Ovary (tissue), 10 donors: Measurements from ENCODE around the gene KIAA1755. TPM values are rescaled to one million over a fixed set of nuclear protein-coding genes. Genes with fewer than 3 reads are reported as not detected.

ENCODE experiments used
- DNase-seq, 5 donors: peaks; one replicate each; pipeline ENCODE4 v3.0.0-alpha.2; 2019 to 2020
- H3K27ac ChIP-seq, 2 donors: fragments of 200-600 bp; one replicate each; pipeline versions ENCODE4 v1.5.1 to v1.8.0; 2019 to 2022
- H3K27me3 ChIP-seq: fragments of 200-600 bp; one replicate; pipeline ENCODE4 v1.8.0; 2022
- H3K36me3 ChIP-seq: fragments of 200-600 bp; sonication (generic); one replicate; pipeline ENCODE4 v1.5.1; 2019
- H3K4me1 ChIP-seq: one replicate; pipeline ENCODE4 v1.8.1; 2013; ENCODE audit warnings: mild to moderate bottlenecking, moderate library complexity; ENCODE audit not compliant: insufficient read depth
- H3K4me3 ChIP-seq: fragments of 200-600 bp; sonication (generic); one replicate; pipeline ENCODE4 v1.5.1; 2017
- H3K9me3 ChIP-seq, 2 donors: fragments of 200-600 bp in 1 of 2; sonication (generic) in 1 of 2; one replicate each; pipeline versions ENCODE4 v1.5.1 to v1.8.1; 2013 to 2019; ENCODE audit warnings: mild to moderate bottlenecking in 1 of 2, moderate library complexity in 1 of 2
- CTCF ChIP-seq, 3 donors: fragments of 450-650 bp in 2 of 3; fragments of 200-600 bp in 1 of 3; IDR thresholded peaks; one replicate each; pipeline versions ENCODE4 v1.5.1 to v1.8.0; 2016 to 2022; ENCODE audit warnings: antibody characterized with exemption in 3 of 3, mild to moderate bottlenecking in 1 of 3
- EP300 ChIP-seq: sonication (generic); formaldehyde crosslinking; IDR thresholded peaks from one replicate; pipeline ENCODE4 v1.6.1; 2017; ENCODE audit warnings: antibody characterized with exemption
- POLR2A ChIP-seq: fragments of 450-650 bp; IDR thresholded peaks from one replicate; pipeline ENCODE4 v1.6.1; 2017; ENCODE audit warnings: antibody characterized with exemption, mild to moderate bottlenecking, moderate library complexity
- WGBS, 3 donors: extraction: QIAGEN DNeasy Blood & Tissue Kit in 1 of 3; methylation state at CpG; one replicate each; pipeline versions ENCODE4 v1.1.5 to v1.1.7; 2013 to 2017; 5-methylcytosine and 5-hydroxymethylcytosine counted together
- intact Hi-C, 4 donors: fragments of 100-400 bp; cut with DNase I; formaldehyde crosslinking; loops; one replicate each; pipeline versions ENCODE4 v1.11.0 to v1.15.1; 2022 to 2023
- long read RNA-seq, 3 donors: library from polyadenylated mRNA in 2 of 3; unstranded in 2 of 3; transcript quantifications; one replicate each; pipeline ENCODE4 v2.0.0 and lab custom pipeline, GENCODE V29; 2021 to 2026
- polyA plus RNA-seq, 2 donors: library from polyadenylated mRNA; stranded (reverse); fragments of 200-250 nt in 1 of 2; fragments of 350-450 nt in 1 of 2; fragmentation: Illumina TruSeq in 1 of 2; extraction: RNeasy Lipid Tissue Mini Kit (QIAGEN cat#74804) in 1 of 2; gene quantifications; one replicate each; pipeline ENCODE4 v1.2.3, GENCODE V29; 2013 to 2014
- total RNA-seq, 7 donors: library from RNA; depleted of rRNA in 2 of 7; stranded (reverse); fragments of >200 nt in 2 of 7; fragmentation: NEBNext Ultra II Directional in 3 of 7; extraction: Animal tissue kit (Norgen Biotek cat#: 25700) in 3 of 7; gene quantifications; one replicate each; pipeline versions ENCODE4 v1.1.0 to v1.2.4, GENCODE V29; 2016 to 2023
- donor health status: DM: no; HTN: no; CAD: no; lungs with moderate emphysema.
- donor health status: DM: no; HTN: no; CAD: no.
- donor health status: Bipolar disorder and iron deficiency.
- donor health status: DM: yes; HTN: yes; CAD: no.
- donor health status: DM: no; HTN: no; CAD: no.
- donor health status: DM: yes; HTN: yes; CAD: no.

The KIAA1755 gene
- total RNA-seq (10 to 100 TPM in 5 of 7 donors, 1 to 10 TPM in 2; 4.4 to 29.7 (median 16.9) TPM), polyA plus RNA-seq (10 to 100 TPM in 1 of 2 donors, 1 to 10 TPM in 1; 9.6 to 11.8 TPM)
- long read RNA-seq, donor 1, partial matches to known transcripts: 9 of 25 reads
- long read RNA-seq, donor 1, other reads (novel, unspliced or antisense): 15 of 25 reads
- long read RNA-seq, donor 2: 0 reads
- long read RNA-seq, donor 3, full-length matches to known transcripts: 6 of 30 reads
- long read RNA-seq, donor 3, partial matches to known transcripts: 3 of 30 reads
- long read RNA-seq, donor 3, other reads (novel, unspliced or antisense): 21 of 30 reads

GRCh38 chr20:38260378-38261053 lies at the start of gene KIAA1755:
Gene KIAA1755 (minus strand): TSS chr20:38260735. CDS start chr20:38260500, 235 bp downstream.
- H3K4me3 ChIP-seq: peak within 1 kb of the TSS; percentile 46
- H3K27ac ChIP-seq: peak within 1 kb of the TSS; percentile 93
- intact Hi-C loops: no loop called here
- H3K27me3 ChIP-seq: no peaks in the 10 kb centered on the region
- no peaks in the 10 kb centered on the region for H3K36me3 ChIP-seq
- WGBS, 3 donors: 1 to 3% (median 3%) methylated on average over 51 to 64 of the region's 65 CpGs
- no peaks in the 10 kb centered on the region for H3K9me3 ChIP-seq
- peak; percentile 47 to 67 (median 62) for DNase-seq
- H3K4me1 ChIP-seq: peaks cover 6% of the 10 kb centered on the region
- TF ChIP-seq EP300 (no peak), POLR2A (peak; percentile 13)

DNA sequence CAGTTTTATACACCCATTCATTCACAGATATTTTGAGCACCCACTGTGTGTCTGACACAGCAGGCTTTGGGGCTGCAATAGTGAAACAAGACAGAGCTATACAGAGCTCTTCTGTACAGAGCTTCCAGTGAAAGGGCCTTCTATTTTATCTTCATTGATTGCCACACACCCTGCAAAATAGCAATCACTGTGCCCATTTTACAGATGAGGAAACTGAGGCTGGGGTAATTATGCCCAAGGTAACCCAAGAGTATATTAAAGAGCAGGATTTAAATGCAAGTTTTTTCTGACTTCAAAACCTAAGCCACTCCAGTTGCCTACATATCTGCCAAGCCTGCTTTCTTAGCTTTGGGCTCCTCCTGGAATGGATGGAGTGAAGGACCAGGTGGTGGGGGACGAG lies 47.9 kb upstream of the KIAA1755 start:
- no peaks in the 10 kb centered on the region for H3K36me3 ChIP-seq
- H3K27me3 ChIP-seq: no peaks in the 10 kb centered on the region
- H3K4me3 ChIP-seq: no peak overlapping the region
- no peak for DNase-seq
- intact Hi-C loops: loop anchor here in 1 of 4 donors (10.0 kb wide), 1 partner anchor 64 kb away; no protein-coding TSS in a partner anchor
- 0 to 84% (median 48%) methylated on average over 1 of the region's 1 CpG for WGBS, 3 donors
- H3K27ac ChIP-seq: no peak overlapping the region
- H3K9me3 ChIP-seq: no peaks in the 10 kb centered on the region
- no peak for TF ChIP-seq CTCF (IDR thresholded peaks at IDR 0.05)
- TF ChIP-seq POLR2A: no peak
- no peak for TF ChIP-seq EP300
- H3K4me1 ChIP-seq: no peaks in the 10 kb centered on the region

GRCh38 chr20:38308047-38308438 lies 47.5 kb upstream of the KIAA1755 start:
- Histone ChIP-seq H3K9me3 (no peaks in the 10 kb centered on the region), H3K27ac (no peak overlapping the region), H3K4me1 (no peaks in the 10 kb centered on the region), H3K27me3 (no peaks in the 10 kb centered on the region), H3K36me3 (no peaks in the 10 kb centered on the region), H3K4me3 (no peak overlapping the region)
- TF ChIP-seq EP300 (no peak), POLR2A (no peak), CTCF (IDR thresholded peaks at IDR 0.05) (no peak)
- no peak for DNase-seq
- intact Hi-C loops: loop anchor here in 1 of 4 donors (10.0 kb wide), 1 partner anchor 63 kb away; no protein-coding TSS in a partner anchor
- 44 to 60% (median 58%) methylated on average over 4 of the region's 4 CpGs for WGBS, 3 donors

GRCh38 chr20:38307371-38308046 lies 47.0 kb upstream of the KIAA1755 start:
- H3K27me3 ChIP-seq: no peaks in the 10 kb centered on the region
- no peak overlapping the region for H3K4me3 ChIP-seq
- H3K4me1 ChIP-seq: no peaks in the 10 kb centered on the region
- H3K36me3 ChIP-seq: no peaks in the 10 kb centered on the region
- H3K9me3 ChIP-seq: no peaks in the 10 kb centered on the region
- intact Hi-C loops: loop anchor here in 1 of 4 donors (10.0 kb wide), 1 partner anchor 63 kb away; no protein-coding TSS in a partner anchor
- TF ChIP-seq EP300 (no peak), POLR2A (no peak), CTCF (IDR thresholded peaks at IDR 0.05) (no peak)
- H3K27ac ChIP-seq: no peak overlapping the region
- no peak for DNase-seq
- WGBS, 3 donors: 81 to 90% (median 81%) methylated on average over 8 of the region's 8 CpGs
